Prostate gland (tissue), 2 donors: ENCODE data around the gene ZCWPW2.

Experiments used
- CTCF ChIP-seq, 4 experiments: fragments of 200-600 bp in 2 of 4; fragments of 450-650 bp in 2 of 4; sonication (generic) in 2 of 4; IDR thresholded peaks; 1 replicate in 3 of 4; 2 replicates in 1 of 4; pipeline ENCODE4 v1.5.1; 2016 to 2019; ENCODE audit warnings: antibody characterized with exemption in 4 of 4, mild to moderate bottlenecking in 2 of 4, moderate library complexity in 2 of 4
- POLR2A ChIP-seq: fragments of 450-650 bp; IDR thresholded peaks from one replicate; pipeline ENCODE4 v1.6.1; 2016; ENCODE audit warnings: antibody characterized with exemption, mild to moderate bottlenecking

- TF ChIP-seq CTCF (IDR thresholded peaks at IDR 0.05) (no peak), POLR2A (no peak)
Measured at GRCh38 chr3:28542351-28542750, 193.8 kb downstream of the ZCWPW2 start.
